ENCODE data around the gene LARP4. TPM values are rescaled to one million over a fixed set of nuclear protein-coding genes. Genes with fewer than 3 reads are reported as not detected.

Gene LARP4
- total RNA-seq, 1 experiment from 2014 or later, result 78.8 TPM

GRCh38 chr12:50452795-50453194, 52.1 kb downstream of the LARP4 start:
- peaks cover 90% of the 10 kb centered on the region for H3K36me3 Mint-ChIP-seq (ENCODE audit: insufficient read depth, unreplicated experiment)
- no peak overlapping the region for H3K4me3 Mint-ChIP-seq (ENCODE audit: unreplicated experiment)
- no peak for TF ChIP-seq CTCF (IDR thresholded peaks at IDR 0.05; ENCODE audit: unreplicated experiment)
- H3K27ac Mint-ChIP-seq (ENCODE audit: low read depth, unreplicated experiment), result no peak overlapping the region
- H3K27me3 Mint-ChIP-seq (ENCODE audit: insufficient read depth, unreplicated experiment), result no peaks in the 10 kb centered on the region
- POLR2A ChIA-PET, result interaction anchor here (0.6 to 1.4 kb wide), 3 partner anchors 15 to 820 kb away, joined by 3 to 7 read pairs (median 5); no protein-coding TSS in a partner anchor
- no peaks in the 10 kb centered on the region for H3K9me3 Mint-ChIP-seq (ENCODE audit: unreplicated experiment)
- peaks cover 6% of the 10 kb centered on the region for H3K4me1 Mint-ChIP-seq (ENCODE audit: insufficient read depth, unreplicated experiment)
- no TSS peak for BruUV-seq (replicated peaks)
- CTCF ChIA-PET, result interaction anchor here (0.8 kb wide), 1 partner anchor 42 kb away, joined by 4 read pairs; no protein-coding TSS in a partner anchor
- intact Hi-C loops (cut with micrococcal nuclease), result no loop called here
- DNase-seq (ENCODE audit: unreplicated experiment), result no peak

GRCh38 chr12:50453872-50454271, 53.2 kb downstream of the LARP4 start:
- DNase-seq (ENCODE audit: unreplicated experiment), result peak; percentile 2
- H3K9me3 Mint-ChIP-seq (ENCODE audit: unreplicated experiment), result no peaks in the 10 kb centered on the region
- intact Hi-C loops (cut with micrococcal nuclease), result no loop called here
- H3K27me3 Mint-ChIP-seq (ENCODE audit: insufficient read depth, unreplicated experiment), result no peaks in the 10 kb centered on the region
- no peak overlapping the region for H3K27ac Mint-ChIP-seq (ENCODE audit: low read depth, unreplicated experiment)
- POLR2A ChIA-PET, result interaction anchor here (0.5 to 1.1 kb wide), 5 partner anchors 11 to 343 kb away, joined by 3 to 8 read pairs (median 4); no protein-coding TSS in a partner anchor
- H3K4me3 Mint-ChIP-seq (ENCODE audit: unreplicated experiment), result no peak overlapping the region
- H3K4me1 Mint-ChIP-seq (ENCODE audit: insufficient read depth, unreplicated experiment), result peaks cover 6% of the 10 kb centered on the region
- BruUV-seq (replicated peaks), result no TSS peak
- H3K36me3 Mint-ChIP-seq (ENCODE audit: insufficient read depth, unreplicated experiment), result peaks cover 87% of the 10 kb centered on the region
- no peak for TF ChIP-seq CTCF (IDR thresholded peaks at IDR 0.05; ENCODE audit: unreplicated experiment)
- CTCF ChIA-PET, result interaction anchor here (1.2 kb wide), 1 partner anchor 22 kb away, joined by 3 read pairs; no protein-coding TSS in a partner anchor

GRCh38 chr12:50458606-50459005, 57.9 kb downstream of the LARP4 start:
- H3K36me3 Mint-ChIP-seq (ENCODE audit: insufficient read depth, unreplicated experiment), result peaks cover 94% of the 10 kb centered on the region

GRCh38 chr12:50467439-50467838, 66.8 kb downstream of the LARP4 start:
- Mint-ChIP-seq H3K9me3 (ENCODE audit: unreplicated experiment) (peaks cover 6% of the 10 kb centered on the region), H3K36me3 (ENCODE audit: insufficient read depth, unreplicated experiment) (peaks cover 96% of the 10 kb centered on the region), H3K27ac (ENCODE audit: low read depth, unreplicated experiment) (no peak overlapping the region), H3K4me1 (ENCODE audit: insufficient read depth, unreplicated experiment) (no peaks in the 10 kb centered on the region), H3K27me3 (ENCODE audit: insufficient read depth, unreplicated experiment) (no peaks in the 10 kb centered on the region), H3K4me3 (ENCODE audit: unreplicated experiment) (no peak overlapping the region)
- no peak for TF ChIP-seq CTCF (IDR thresholded peaks at IDR 0.05; ENCODE audit: unreplicated experiment)
- ChIA-PET CTCF (interaction anchor here (0.6 kb wide), 2 partner anchors 366 to 910 kb away, joined by 3 to 4 read pairs; no protein-coding TSS in a partner anchor), POLR2A (interaction anchor here (0.7 to 1.3 kb wide), 3 partner anchors 15 to 169 kb away, joined by 4 to 7 read pairs (median 5); no protein-coding TSS in a partner anchor)
- no peak for DNase-seq (ENCODE audit: unreplicated experiment)
- intact Hi-C loops (cut with micrococcal nuclease), result no loop called here
- BruUV-seq (replicated peaks), result no TSS peak

More at GRCh38 chr12:50458606-50459005, 57.9 kb downstream of the LARP4 start:
- H3K4me1 Mint-ChIP-seq (ENCODE audit: insufficient read depth, unreplicated experiment), result peaks cover 6% of the 10 kb centered on the region
- TF ChIP-seq CTCF (IDR thresholded peaks at IDR 0.05; ENCODE audit: unreplicated experiment), result no peak
- ChIA-PET POLR2A (no interaction called here), CTCF (interaction anchor here (0.6 kb wide), 1 partner anchor 19 kb away, joined by 3 read pairs; no protein-coding TSS in a partner anchor)
- intact Hi-C loops (cut with micrococcal nuclease), result no loop called here
- H3K4me3 Mint-ChIP-seq (ENCODE audit: unreplicated experiment), result no peak overlapping the region
- H3K27ac Mint-ChIP-seq (ENCODE audit: low read depth, unreplicated experiment), result peak overlapping the region; percentile 39
- BruUV-seq (replicated peaks), result no TSS peak
- no peak for DNase-seq (ENCODE audit: unreplicated experiment)
- no peaks in the 10 kb centered on the region for H3K27me3 Mint-ChIP-seq (ENCODE audit: insufficient read depth, unreplicated experiment)
- H3K9me3 Mint-ChIP-seq (ENCODE audit: unreplicated experiment), result no peaks in the 10 kb centered on the region

All from MCF 10A (cell line).